MM.1S (cell line): ENCODE measurements around the gene ATP13A1.

Experiments used
- DNase-seq: peaks from one replicate; pipeline ENCODE4 v3.0.0-alpha.2; 2015
- H2AFZ ChIP-seq: fragments of 300-600 bp; sonication (generic); 2 replicates; pipeline ENCODE4 v1.6.0; 2016; ENCODE audit warnings: antibody characterized with exemption, low read length
- H3F3A ChIP-seq: fragments of 300-600 bp; sonication (generic); 2 replicates; pipeline ENCODE4 v1.6.1; 2016; ENCODE audit warnings: mild to moderate bottlenecking, antibody characterized with exemption, low read length, moderate library complexity, mixed read lengths; ENCODE audit not compliant: insufficient read depth
- H3K27ac ChIP-seq: fragments of 300-600 bp; sonication (generic); 2 replicates; pipeline ENCODE4 v1.5.1; 2016; ENCODE audit warnings: mild to moderate bottlenecking, low read length
- H3K27me3 ChIP-seq: fragments of 300-600 bp; sonication (generic); replicated peaks from 2 replicates; pipeline ENCODE4 v1.6.0; 2016; ENCODE audit warnings: low read length; ENCODE audit not compliant: insufficient read depth
- H3K36me3 ChIP-seq: fragments of 300-600 bp; sonication (generic); replicated peaks from 2 replicates; pipeline ENCODE4 v1.6.1; 2016; ENCODE audit warnings: mild to moderate bottlenecking, low read length, mixed read lengths; ENCODE audit not compliant: insufficient read depth
- H3K4me1 ChIP-seq: fragments of 300-600 bp; sonication (generic); 2 replicates; pipeline ENCODE4 v1.6.1; 2016; ENCODE audit warnings: low read length, mixed read lengths
- H3K4me2 ChIP-seq: fragments of 300-600 bp; sonication (generic); 2 replicates; pipeline ENCODE4 v1.6.0; 2016; ENCODE audit warnings: low read depth, low read length
- H3K4me3 ChIP-seq: fragments of 300-600 bp; sonication (generic); 2 replicates; pipeline ENCODE4 v1.5.1; 2016; ENCODE audit warnings: low read length, mixed read lengths
- H3K79me2 ChIP-seq: fragments of 300-600 bp; sonication (generic); 2 replicates; pipeline ENCODE4 v1.6.1; 2016; ENCODE audit warnings: mixed run types, low read length, mixed read lengths
- H3K9ac ChIP-seq: fragments of 300-600 bp; sonication (generic); 2 replicates; pipeline ENCODE4 v1.6.1; 2016; ENCODE audit warnings: low read length, mixed read lengths
- H3K9me2 ChIP-seq: fragments of 300-600 bp; sonication (generic); replicated peaks from 2 replicates; pipeline ENCODE4 v1.6.1; 2016; ENCODE audit warnings: mild to moderate bottlenecking, low read length, mixed read lengths; ENCODE audit not compliant: insufficient read depth
- H3K9me3 ChIP-seq: fragments of 300-600 bp; sonication (generic); replicated peaks from 2 replicates; pipeline ENCODE4 v1.6.1; 2016; ENCODE audit warnings: mild to moderate bottlenecking, low read length, mixed read lengths; ENCODE audit not compliant: insufficient read depth
- H4K20me1 ChIP-seq: fragments of 300-600 bp; sonication (generic); 2 replicates; pipeline ENCODE4 v1.6.1; 2016; ENCODE audit warnings: mild to moderate bottlenecking, low read length, moderate library complexity, mixed read lengths; ENCODE audit not compliant: insufficient read depth
- CTCF ChIP-seq: fragments of 300-600 bp; sonication (generic); IDR thresholded peaks from 2 replicates; pipeline ENCODE4 v1.5.1; 2016; ENCODE audit warnings: antibody characterized with exemption, low read length, mixed read lengths
- EZH2 ChIP-seq: fragments of 300-600 bp; sonication (generic); optimal IDR thresholded peaks from 2 replicates; pipeline ENCODE3; 2017; ENCODE audit warnings: low read depth, mild to moderate bottlenecking, antibody characterized with exemption, low read length, mixed read lengths
- EZH2phosphoT487 ChIP-seq: fragments of 300-600 bp; sonication (generic); IDR thresholded peaks from 2 replicates; pipeline ENCODE4 v1.6.1; 2018; ENCODE audit warnings: antibody characterized with exemption, low read length

Gene ATP13A1

DNA sequence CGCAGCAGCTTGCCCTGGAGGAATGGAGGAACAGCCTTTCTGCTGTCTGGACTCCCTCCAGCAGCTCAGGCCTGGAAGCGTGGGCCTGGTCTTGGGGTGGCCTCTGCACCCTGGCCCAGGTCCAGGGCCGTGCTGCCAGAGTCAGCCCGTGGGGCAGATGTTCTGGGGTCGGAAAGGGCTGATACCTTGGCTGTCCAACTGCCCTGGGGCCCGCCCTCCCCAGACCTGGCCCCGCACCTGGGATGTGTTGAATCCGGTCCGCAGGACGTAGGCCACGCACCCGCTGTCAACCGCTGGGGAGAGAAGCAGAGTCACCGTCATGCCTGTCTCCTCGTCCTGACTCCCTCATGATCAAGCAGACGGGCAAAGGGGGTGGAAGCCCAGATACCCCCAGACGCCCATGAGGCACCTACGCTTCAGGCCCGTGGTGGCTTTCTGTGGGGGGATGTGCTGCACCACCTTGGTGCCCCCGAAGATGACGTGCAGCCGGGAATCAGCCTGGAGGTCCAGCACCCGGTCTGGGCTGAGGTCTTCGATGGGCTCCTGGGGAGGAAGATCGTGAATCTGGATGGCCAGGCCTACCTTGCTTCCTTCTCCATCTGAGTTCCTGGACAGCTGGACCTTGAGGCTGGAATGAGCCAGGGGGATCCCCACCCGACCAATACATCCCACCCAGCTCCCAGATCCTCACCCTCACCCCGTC is 7.7 kb downstream of the ATP13A1 start:
- H3K27ac ChIP-seq = no peak overlapping the region
- peaks cover 13% of the 10 kb centered on the region; the same call in 1 of the 2 replicates for H3K79me2 ChIP-seq
- TF ChIP-seq CTCF = no peak
- TF ChIP-seq EZH2phosphoT487 = no peak
- TF ChIP-seq EZH2 = no peak
- H3K4me3 ChIP-seq = no peak overlapping the region
- H3K9ac ChIP-seq = no peak overlapping the region
- DNase-seq = no peak
- H3K9me3 ChIP-seq = no peaks in the 10 kb centered on the region
- H3K36me3 ChIP-seq = peaks cover 5% of the 10 kb centered on the region
- no peaks in the 10 kb centered on the region for H3F3A ChIP-seq
- no peaks in the 10 kb centered on the region for H4K20me1 ChIP-seq
- no peaks in the 10 kb centered on the region for H3K9me2 ChIP-seq
- H3K4me1 ChIP-seq = no peaks in the 10 kb centered on the region
- no peak overlapping the region for H2AFZ ChIP-seq
- no peaks in the 10 kb centered on the region for H3K27me3 ChIP-seq
- H3K4me2 ChIP-seq = no peak overlapping the region

GRCh38 chr19:19655051-19655594 is 8.4 kb downstream of the ATP13A1 start:
- Histone ChIP-seq H3K9me3 (no peaks in the 10 kb centered on the region), H3K9me2 (no peaks in the 10 kb centered on the region), H3F3A (no peaks in the 10 kb centered on the region), H3K27me3 (no peaks in the 10 kb centered on the region), H2AFZ (no peak overlapping the region), H3K27ac (no peak overlapping the region), H3K4me1 (no peaks in the 10 kb centered on the region), H3K36me3 (peaks cover 5% of the 10 kb centered on the region), H3K4me3 (no peak overlapping the region), H3K9ac (no peak overlapping the region), H3K79me2 (peaks cover 10% of the 10 kb centered on the region; the same call in 1 of the 2 replicates), H4K20me1 (no peaks in the 10 kb centered on the region), H3K4me2 (no peak overlapping the region)
- no peak for DNase-seq
- no peak for TF ChIP-seq EZH2phosphoT487
- no peak for TF ChIP-seq CTCF
- TF ChIP-seq EZH2 = no peak

DNA sequence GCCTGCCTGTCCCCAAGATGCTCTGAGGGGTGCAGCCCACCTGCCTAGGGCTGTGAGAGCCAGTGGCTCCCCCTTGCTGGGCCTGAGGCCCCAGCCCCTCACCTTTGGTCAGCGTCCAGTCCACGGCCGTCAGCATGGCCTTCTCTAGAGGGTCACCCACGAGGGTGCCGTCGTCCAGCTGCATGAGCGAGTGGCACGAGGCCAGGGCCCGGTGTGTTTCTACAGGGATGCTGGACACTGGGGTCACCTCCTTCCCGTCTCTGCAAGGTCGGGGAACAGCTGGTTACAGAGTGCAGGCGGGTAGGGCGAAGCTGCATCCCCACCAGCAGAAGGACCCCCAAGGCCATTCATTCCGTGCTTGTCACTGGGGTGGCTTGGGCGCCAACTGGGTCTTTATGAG is 9.0 kb downstream of the ATP13A1 start:
- no peak overlapping the region for H2AFZ ChIP-seq
- no peaks in the 10 kb centered on the region; the same call in none of the 2 replicates for H3K36me3 ChIP-seq
- H3K9me3 ChIP-seq = no peaks in the 10 kb centered on the region

More for the DNA sequence above, 9.0 kb downstream of the ATP13A1 start:
- no peak for TF ChIP-seq EZH2phosphoT487
- no peak for TF ChIP-seq EZH2
- no peak for TF ChIP-seq CTCF
- H3K27me3 ChIP-seq = no peaks in the 10 kb centered on the region
- H3K4me1 ChIP-seq = no peaks in the 10 kb centered on the region
- peaks cover 3% of the 10 kb centered on the region; the same call in 1 of the 2 replicates for H3K79me2 ChIP-seq
- no peak overlapping the region for H3K9ac ChIP-seq
- no peak overlapping the region for H3K4me3 ChIP-seq
- DNase-seq = no peak
- no peaks in the 10 kb centered on the region for H3F3A ChIP-seq
- no peaks in the 10 kb centered on the region for H4K20me1 ChIP-seq
- no peaks in the 10 kb centered on the region for H3K9me2 ChIP-seq
- H3K4me2 ChIP-seq = no peak overlapping the region
- H3K27ac ChIP-seq = no peak overlapping the region
